Effector CD8-positive, alpha-beta T cell (primary cell): Measurements from ENCODE around the gene ATG4A.

Source experiments
- DNase-seq: peaks from one replicate; lab custom pipeline; 2025; lab: John Stamatoyannopoulos, UW

ATG4A gene

DNA sequence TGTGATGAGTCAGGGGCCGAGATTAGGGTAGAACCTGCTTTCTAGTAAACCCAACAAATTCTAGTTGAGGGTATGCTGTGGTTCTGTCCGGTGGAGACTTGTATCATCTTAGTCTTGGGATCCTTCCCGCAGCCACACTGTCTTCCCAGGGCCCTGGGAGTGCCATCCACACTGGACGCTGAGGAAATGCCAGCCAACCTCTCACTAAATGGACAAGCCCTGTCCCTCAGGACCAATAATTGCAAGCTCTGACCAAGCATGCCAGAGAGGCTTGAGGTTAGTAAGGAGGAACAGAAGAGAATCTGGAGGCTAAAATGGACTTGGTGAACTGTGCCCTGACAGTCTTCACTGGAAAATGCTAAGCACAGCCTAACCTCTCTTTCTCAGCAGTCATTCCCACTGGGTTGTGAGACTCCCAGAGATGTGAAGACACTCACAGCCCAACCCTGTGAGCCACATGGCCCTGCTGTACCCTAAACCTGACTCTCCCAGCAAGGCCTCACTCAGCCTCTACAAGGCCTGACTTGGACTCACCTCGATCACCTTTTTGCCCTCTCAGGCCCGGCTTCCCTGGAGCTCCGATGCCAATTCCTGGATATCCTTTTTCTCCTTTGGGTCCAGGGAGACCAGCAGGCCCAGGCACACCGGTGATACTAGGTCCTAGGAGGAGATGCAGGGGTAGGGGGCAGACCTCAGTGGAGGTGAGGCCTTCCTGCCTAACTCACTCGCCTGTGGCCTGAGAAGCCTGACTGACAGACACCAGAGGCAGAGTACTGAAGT, 77.6 kb downstream of the ATG4A start:
- no peak for DNase-seq

GRCh38 chrX:108169768-108170167, 78.2 kb downstream of the ATG4A start:
- DNase-seq, result no peak

GRCh38 chrX:108171671-108172070, 80.1 kb downstream of the ATG4A start:
- DNase-seq, result no peak

- DNase-seq, result no peak
These were observed 82.3 kb downstream of the ATG4A start for GRCh38 chrX:108173874-108174273.

GRCh38 chrX:108177351-108178142, 86.0 kb downstream of the ATG4A start:
- no peak for DNase-seq

GRCh38 chrX:108178143-108178498, 86.5 kb downstream of the ATG4A start:
- DNase-seq, result no peak

- DNase-seq, result no peak
These were observed 95.2 kb downstream of the ATG4A start for GRCh38 chrX:108186811-108187210.

DNA sequence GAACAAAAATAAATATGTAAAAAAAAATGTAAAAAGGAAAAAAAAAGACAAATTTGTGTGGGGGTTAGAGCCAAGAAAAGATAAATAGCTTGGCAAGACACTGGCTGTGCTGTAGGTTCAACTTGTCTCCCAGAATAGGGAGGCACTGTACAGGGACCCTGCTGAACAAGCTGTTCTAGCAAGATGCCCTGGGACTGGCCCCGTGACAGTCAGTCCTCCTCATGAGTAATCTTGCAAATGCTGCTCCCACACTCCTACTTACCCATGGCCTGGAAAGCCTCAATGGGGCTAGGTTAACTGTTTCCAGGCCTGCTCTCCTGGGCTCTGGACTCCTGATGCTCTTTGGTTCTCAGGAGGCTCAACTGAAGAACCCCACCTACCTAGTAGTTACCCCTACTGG, 106.8 kb downstream of the ATG4A start:
- no peak for DNase-seq

DNA sequence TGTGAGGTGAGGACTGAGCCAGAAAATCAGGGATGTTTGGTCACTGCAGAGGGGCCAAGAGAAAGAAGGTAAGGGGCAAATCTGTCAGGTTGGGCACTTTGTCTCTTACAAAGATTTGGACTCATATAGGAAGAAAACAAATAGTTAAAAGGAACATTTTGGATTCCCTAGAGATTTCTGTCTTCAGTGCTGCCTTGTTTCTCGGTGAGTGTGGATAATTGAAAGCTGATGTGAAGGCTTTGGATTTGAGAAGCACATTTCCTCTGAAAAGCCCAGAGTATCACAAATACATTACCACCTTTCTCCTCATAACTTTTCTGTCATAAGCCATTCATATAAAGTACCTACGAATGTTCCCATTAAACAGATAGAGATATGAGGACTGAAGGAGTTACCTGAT, 107.5 kb downstream of the ATG4A start:
- DNase-seq, result no peak

- DNase-seq, result no peak
These were observed 108.1 kb downstream of the ATG4A start for GRCh38 chrX:108199691-108200090.

GRCh38 chrX:108203540-108203939, 112.0 kb downstream of the ATG4A start:
- DNase-seq, result no peak
